HCT116 (cell line): ENCODE data around the gene GZMH. TPM values are rescaled to one million over a fixed set of nuclear protein-coding genes. Genes with fewer than 3 reads are reported as not detected.
"Not testable (repeated sequence)": the region's sequence is repeated elsewhere in the genome, so short reads cannot be mapped to it uniquely, and the experiment has no call there.

Experiments
- ATAC-seq: fragments of 200-7000 bp; cut with Tn5 transposase; 2 replicates; pipeline ENCODE4 v1.9.1; 2020; ENCODE audit warnings: mild to moderate bottlenecking, moderate library complexity
- BruUV-seq: library from RNA; stranded (reverse); fragments of 400-500 nt; replicated peaks from 2 replicates; lab custom pipeline; 2021; lab: Mats Ljungman, UMichigan
- CTCF ChIA-PET: fragments of 300-600 bp; sonication (Branson Sonifier 250); formaldehyde crosslinking; loops from one replicate; lab custom pipeline; 2021; ENCODE audit warnings: antibody characterized with exemption; lab: Charles Lee
- POLR2A ChIA-PET: fragments of 300-600, 350-600 bp; sonication (Branson Sonifier 250); formaldehyde crosslinking; loops from one replicate; lab custom pipeline; 2021; ENCODE audit warnings: antibody characterized with exemption; lab: Charles Lee
- RAD21 ChIA-PET, 2 experiments: fragments of 300-600 bp; sonication (Branson Sonifier 250); formaldehyde crosslinking; loops; one replicate each; lab custom pipeline; 2023; ENCODE audit warnings: low total read pairs in 2 of 2; ENCODE audit not compliant: uncharacterized antibody in 2 of 2, unreplicated experiment in 2 of 2, low non-redundant PET in 1 of 2; lab: Charles Lee
- DNase-seq: peaks from one replicate; pipeline ENCODE4 v3.0.0-alpha.2; 2010; ENCODE audit warnings: low read depth, low spot score
- H2AFZ ChIP-seq: fragments of 200-600 bp; shearing (Covaris generic), sonication (generic); 2 replicates; pipeline ENCODE4 v1.6.1; 2017; ENCODE audit warnings: low read depth, mixed run types, mixed read lengths, antibody characterized with exemption, low read length; ENCODE audit not compliant: poor library complexity, severe bottlenecking
- H3K27ac ChIP-seq: 2 replicates; pipeline ENCODE4 v1.5.1; 2012; ENCODE audit warnings: low read depth, low read length
- H3K27me3 ChIP-seq: fragments of 200-600 bp; sonication (generic); 2 replicates; pipeline ENCODE4 v1.6.1; 2016; ENCODE audit warnings: mixed run types, low read length, mixed read lengths; ENCODE audit not compliant: insufficient read depth
- H3K36me3 ChIP-seq, 2 experiments: fragments of 200-500 bp in 1 of 2; fragments of 200-600 bp in 1 of 2; sonication (Bioruptor generic) in 1 of 2; sonication (generic) in 1 of 2; 2 replicates each; pipeline versions ENCODE4 v1.5.1 to v1.6.1; 2014 to 2016; ENCODE audit warnings: low read length in 2 of 2, inconsistent platforms in 1 of 2, mixed read lengths in 1 of 2, mixed run types in 1 of 2; ENCODE audit not compliant: insufficient read depth in 2 of 2, control insufficient read depth in 1 of 2
- H3K4me1 ChIP-seq, 2 experiments: fragments of 200-600 bp in 1 of 2; sonication (generic) in 1 of 2; 2 replicates each; pipeline versions ENCODE4 v1.5.1 to v1.6.1; 2012 to 2017; ENCODE audit warnings: low read length in 2 of 2, inconsistent platforms in 1 of 2, mild to moderate bottlenecking in 1 of 2, mixed read lengths in 1 of 2, mixed run types in 1 of 2, moderate library complexity in 1 of 2; ENCODE audit not compliant: insufficient read depth in 2 of 2, control insufficient read depth in 1 of 2
- H3K4me2 ChIP-seq: fragments of 200-600 bp; sonication (generic); 2 replicates; pipeline ENCODE4 v1.6.1; 2017; ENCODE audit warnings: mixed run types, low read length, mixed read lengths
- H3K4me3 ChIP-seq, 2 experiments: fragments of 200-600 bp in 1 of 2; sonication (generic) in 1 of 2; replicated peaks in 1 of 2; 2 replicates each; pipeline ENCODE4 v1.5.1; 2011 to 2016; ENCODE audit warnings: low read length in 2 of 2, control low read depth in 1 of 2, low read depth in 1 of 2, mild to moderate bottlenecking in 1 of 2, mixed read lengths in 1 of 2, mixed run types in 1 of 2
- H3K79me2 ChIP-seq: fragments of 200-600 bp; sonication (generic); 2 replicates; pipeline ENCODE4 v1.6.1; 2017; ENCODE audit warnings: mild to moderate bottlenecking, mixed run types, low read length, moderate library complexity, mixed read lengths; ENCODE audit not compliant: insufficient read depth
- H3K9ac ChIP-seq: fragments of 200-600 bp; sonication (generic); 2 replicates; pipeline ENCODE4 v1.6.1; 2016; ENCODE audit warnings: low read length, mixed read lengths
- H3K9me2 ChIP-seq: fragments of 200-600 bp; sonication (generic), shearing (Covaris generic); 2 replicates; pipeline ENCODE4 v1.6.1; 2017; ENCODE audit warnings: mixed run types, mild to moderate bottlenecking, moderate library complexity; ENCODE audit not compliant: insufficient read depth
- H3K9me3 ChIP-seq, 2 experiments: fragments of 200-500 bp in 1 of 2; fragments of 200-600 bp in 1 of 2; sonication (Bioruptor generic) in 1 of 2; sonication (generic) in 1 of 2; 2 replicates each; pipeline ENCODE4 v1.6.1; 2014 to 2017; ENCODE audit warnings: low read length in 2 of 2, mixed read lengths in 2 of 2, inconsistent platforms in 1 of 2, low read depth in 1 of 2, mild to moderate bottlenecking in 1 of 2, mixed run types in 1 of 2, moderate library complexity in 1 of 2; ENCODE audit not compliant: control insufficient read depth in 1 of 2, insufficient read depth in 1 of 2
- H4K20me1 ChIP-seq: fragments of 200-600 bp; sonication (generic), shearing (Covaris generic); 2 replicates; pipeline ENCODE4 v1.6.1; 2017; ENCODE audit warnings: mixed run types, mild to moderate bottlenecking, moderate library complexity; ENCODE audit not compliant: insufficient read depth
- CBX3 ChIP-seq: IDR thresholded peaks from 2 replicates; pipeline ENCODE4 v1.6.1; 2012; ENCODE audit warnings: low read depth
- EGR1 ChIP-seq: IDR thresholded peaks from 2 replicates; pipeline ENCODE4 v1.6.1; 2012; ENCODE audit warnings: low read depth
- EZH2 ChIP-seq: fragments of 200-600 bp; sonication (generic); IDR thresholded peaks from 2 replicates; pipeline ENCODE4 v1.6.1; 2017; ENCODE audit warnings: antibody characterized with exemption, mixed run types
- JUND ChIP-seq: IDR thresholded peaks from 2 replicates; pipeline ENCODE4 v1.6.1; 2012
- POLR2A ChIP-seq: IDR thresholded peaks from 2 replicates; pipeline ENCODE4 v1.7.0; 2011; ENCODE audit warnings: borderline replicate concordance; ENCODE audit not compliant: insufficient read depth, insufficient read length; ENCODE audit errors: extremely low read depth
- RAD21 ChIP-seq: IDR thresholded peaks from 2 replicates; pipeline ENCODE4 v1.6.1; 2012; ENCODE audit warnings: low read depth, mild to moderate bottlenecking
- REST ChIP-seq: IDR thresholded peaks from 2 replicates; pipeline ENCODE4 v1.6.1; 2012; ENCODE audit warnings: low read depth
- SIN3A ChIP-seq: IDR thresholded peaks from 2 replicates; pipeline ENCODE4 v1.6.1; 2012; ENCODE audit warnings: low read depth
- SP1 ChIP-seq: IDR thresholded peaks from 2 replicates; pipeline ENCODE4 v1.6.1; 2012; ENCODE audit warnings: low read depth
- TCF7L2 ChIP-seq: IDR thresholded peaks from 2 replicates; pipeline ENCODE4 v1.7.0; 2011; ENCODE audit warnings: borderline replicate concordance, inconsistent platforms; ENCODE audit not compliant: insufficient read depth, insufficient read length; ENCODE audit errors: extremely low read depth
- intact Hi-C: fragments of 100-400 bp; cut with micrococcal nuclease; formaldehyde crosslinking; loops from 2 replicates; pipeline ENCODE4 v1.10.0; 2022
- total RNA-seq: library from RNA; stranded (reverse); gene quantifications from one replicate; pipeline ENCODE4 v1.2.1, GENCODE V29; 2021; ENCODE audit not compliant: unreplicated experiment

GZMH gene
- total RNA-seq, 1 experiment from 2014 or later = not detected

GRCh38 chr14:24591004-24591403 is 18.5 kb downstream of the GZMH start:
- H3K36me3 ChIP-seq, H3K4me3 ChIP-seq, intact Hi-C loops, H3K27me3 ChIP-seq, DNase-seq, ATAC-seq, RAD21 ChIA-PET, H3K79me2 ChIP-seq, H4K20me1 ChIP-seq, H3K4me1 ChIP-seq, H3K9me2 ChIP-seq, H2AFZ ChIP-seq, BruUV-seq, CTCF ChIA-PET, H3K9ac ChIP-seq, H3K9me3 ChIP-seq, POLR2A ChIA-PET, H3K4me2 ChIP-seq, H3K27ac ChIP-seq: not testable (repeated sequence)

GRCh38 chr14:24584402-24584801 is 25.1 kb downstream of the GZMH start:
- H3K4me3 ChIP-seq, H3K9me3 ChIP-seq, DNase-seq, BruUV-seq, ATAC-seq, H3K9ac ChIP-seq, H3K4me1 ChIP-seq, H3K36me3 ChIP-seq, CTCF ChIA-PET, H3K27ac ChIP-seq, H2AFZ ChIP-seq, H4K20me1 ChIP-seq, intact Hi-C loops, H3K79me2 ChIP-seq, H3K9me2 ChIP-seq, H3K4me2 ChIP-seq, RAD21 ChIA-PET, POLR2A ChIA-PET, H3K27me3 ChIP-seq: not testable (repeated sequence)

GRCh38 chr14:24578558-24578957 is 30.9 kb downstream of the GZMH start:
- no peaks in the 10 kb centered on the region for H4K20me1 ChIP-seq
- H3K4me2 ChIP-seq = no peak overlapping the region
- ChIA-PET CTCF (no interaction called here), RAD21 (no interaction called here)
- ATAC-seq = no peak
- H3K4me1 ChIP-seq = no peaks in the 10 kb centered on the region
- H3K27me3 ChIP-seq = no peaks in the 10 kb centered on the region; the same call in 1 of the 2 replicates
- no peak overlapping the region for H3K9ac ChIP-seq
- H3K79me2 ChIP-seq = no peaks in the 10 kb centered on the region
- no TSS peak for BruUV-seq
- H3K4me3 ChIP-seq = no peak overlapping the region
- no peaks in the 10 kb centered on the region for H3K36me3 ChIP-seq
- TF ChIP-seq POLR2A = no peak
- no peak for TF ChIP-seq REST
- no peak for TF ChIP-seq CBX3
- TF ChIP-seq EGR1 = no peak
- no peak for TF ChIP-seq SIN3A
- TF ChIP-seq JUND = no peak
- TF ChIP-seq RAD21 = no peak
- no peak for TF ChIP-seq TCF7L2
- no peak for TF ChIP-seq EZH2
- no peak for TF ChIP-seq SP1
- TF ChIP-seq, all 23 proteins: peak for 0
- no peaks in the 10 kb centered on the region for H3K9me3 ChIP-seq
- no peak for DNase-seq
- H3K27ac ChIP-seq = no peak overlapping the region
- POLR2A ChIA-PET = no interaction called here
- intact Hi-C loops = no loop called here
- H2AFZ ChIP-seq = no peak overlapping the region
- H3K9me2 ChIP-seq = no peaks in the 10 kb centered on the region
